Loucy (cell line): ENCODE measurements around the gene SNRNP70.

ENCODE experiments used
- H2AFZ ChIP-seq: fragments of 200-600 bp; sonication (generic); 2 replicates; pipeline ENCODE4 v1.6.0; 2016; ENCODE audit warnings: antibody characterized with exemption, mild to moderate bottlenecking, low read length, moderate library complexity
- H3F3A ChIP-seq: fragments of 200-600 bp; 2 replicates; pipeline ENCODE4 v1.6.0; 2016; ENCODE audit warnings: antibody characterized with exemption, low read depth, mild to moderate bottlenecking
- H3K27me3 ChIP-seq: fragments of 200-600 bp; sonication (generic); 2 replicates; pipeline ENCODE4 v1.6.1; 2014; ENCODE audit warnings: low read length, mild to moderate bottlenecking; ENCODE audit not compliant: insufficient read depth, poor library complexity, severe bottlenecking
- H3K36me3 ChIP-seq: fragments of 200-600 bp; sonication (generic); 2 replicates; pipeline ENCODE4 v1.6.1; 2016; ENCODE audit warnings: low read length; ENCODE audit not compliant: insufficient read depth
- H3K4me1 ChIP-seq: fragments of 200-600 bp; sonication (generic); 2 replicates; pipeline ENCODE4 v1.5.1; 2014; ENCODE audit warnings: low read length, mild to moderate bottlenecking; ENCODE audit not compliant: insufficient read depth, poor library complexity, severe bottlenecking
- H3K4me2 ChIP-seq: fragments of 200-600 bp; sonication (generic); 2 replicates; pipeline ENCODE4 v1.6.0; 2014; ENCODE audit warnings: antibody characterized with exemption, low read length, low read depth, mild to moderate bottlenecking; ENCODE audit not compliant: poor library complexity, severe bottlenecking
- H3K4me3 ChIP-seq: fragments of 200-600 bp; sonication (generic); 2 replicates; pipeline ENCODE4 v1.5.1; 2014; ENCODE audit warnings: low read length, mild to moderate bottlenecking, mixed read lengths; ENCODE audit not compliant: poor library complexity, severe bottlenecking
- H3K79me2 ChIP-seq: fragments of 200-600 bp; sonication (generic); 2 replicates; pipeline ENCODE4 v1.6.1; 2014; ENCODE audit warnings: low read length; ENCODE audit not compliant: insufficient read depth
- H3K9ac ChIP-seq: fragments of 200-600 bp; sonication (generic); 2 replicates; pipeline ENCODE4 v1.6.0; 2014; ENCODE audit warnings: mild to moderate bottlenecking, low read depth, low read length, moderate library complexity; ENCODE audit not compliant: poor library complexity, severe bottlenecking
- H3K9me2 ChIP-seq: fragments of 200-600 bp; sonication (generic); replicated peaks from 2 replicates; pipeline ENCODE4 v1.6.1; 2016; ENCODE audit warnings: low read depth, low read length, mixed read lengths
- H3K9me3 ChIP-seq: fragments of 200-600 bp; sonication (generic); 2 replicates; pipeline ENCODE4 v1.6.1; 2014; ENCODE audit warnings: mild to moderate bottlenecking, antibody characterized with exemption, low read length, low read depth; ENCODE audit not compliant: insufficient read depth
- H4K20me1 ChIP-seq: fragments of 200-600 bp; sonication (generic); 2 replicates; pipeline ENCODE4 v1.6.0; 2014; ENCODE audit warnings: antibody characterized with exemption, low read length, mild to moderate bottlenecking; ENCODE audit not compliant: insufficient read depth, poor library complexity, severe bottlenecking
- CTCF ChIP-seq: fragments of 200-600 bp; sonication (generic); conservative IDR thresholded peaks from 2 replicates; pipeline ENCODE4 v1.5.1; 2014; ENCODE audit warnings: mild to moderate bottlenecking, antibody characterized with exemption, low read length
- EZH2phosphoT487 ChIP-seq: fragments of 200-600 bp; IDR thresholded peaks from 2 replicates; pipeline ENCODE4 v1.6.1; 2018; ENCODE audit warnings: antibody characterized with exemption, mild to moderate bottlenecking, moderate library complexity, borderline replicate concordance

SNRNP70 gene

DNA sequence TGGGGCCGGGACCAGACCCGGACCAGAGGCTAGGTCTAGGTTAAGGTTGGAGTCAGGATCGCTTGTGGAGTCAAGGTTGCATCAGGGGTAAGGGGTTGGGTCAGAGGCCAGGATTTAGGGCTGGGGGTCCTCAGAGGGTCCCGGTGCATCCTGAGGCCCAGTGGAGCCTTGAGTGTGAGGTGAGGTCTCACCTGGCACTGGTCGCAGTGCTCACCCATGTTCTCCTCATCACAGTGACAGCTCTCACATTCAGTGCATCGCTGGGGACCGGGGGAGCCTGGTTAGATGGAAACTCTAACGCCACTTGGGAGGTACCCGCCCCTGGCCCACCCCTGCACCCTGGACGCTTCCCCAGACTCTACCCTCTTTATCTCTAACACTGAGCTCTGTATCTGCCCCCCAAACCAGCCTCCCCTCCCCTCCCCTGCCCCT, 66.9 kb downstream of the SNRNP70 start:
- Histone ChIP-seq H3K4me2 (no peak overlapping the region), H3K4me3 (no peak overlapping the region), H2AFZ (no peak overlapping the region), H4K20me1 (no peaks in the 10 kb centered on the region), H3K9me2 (no peaks in the 10 kb centered on the region), H3K36me3 (no peaks in the 10 kb centered on the region), H3K4me1 (peaks cover 15% of the 10 kb centered on the region), H3K79me2 (no peaks in the 10 kb centered on the region), H3K9ac (no peak overlapping the region), H3K27me3 (no peaks in the 10 kb centered on the region), H3K9me3 (no peaks in the 10 kb centered on the region), H3F3A (no peaks in the 10 kb centered on the region)
- TF ChIP-seq EZH2phosphoT487 = no peak
- no peak for TF ChIP-seq CTCF

- Histone ChIP-seq H4K20me1 (no peaks in the 10 kb centered on the region), H3K79me2 (no peaks in the 10 kb centered on the region), H3K9me3 (no peaks in the 10 kb centered on the region), H3F3A (no peaks in the 10 kb centered on the region), H3K4me2 (no peak overlapping the region), H3K4me1 (peaks cover 18% of the 10 kb centered on the region), H3K9me2 (no peaks in the 10 kb centered on the region), H3K9ac (no peak overlapping the region), H3K4me3 (no peak overlapping the region), H2AFZ (no peak overlapping the region), H3K36me3 (no peaks in the 10 kb centered on the region), H3K27me3 (no peaks in the 10 kb centered on the region)
- TF ChIP-seq EZH2phosphoT487 (no peak), CTCF (no peak)
Observed at GRCh38 chr19:49153167-49153809, 68.0 kb downstream of the SNRNP70 start.

DNA sequence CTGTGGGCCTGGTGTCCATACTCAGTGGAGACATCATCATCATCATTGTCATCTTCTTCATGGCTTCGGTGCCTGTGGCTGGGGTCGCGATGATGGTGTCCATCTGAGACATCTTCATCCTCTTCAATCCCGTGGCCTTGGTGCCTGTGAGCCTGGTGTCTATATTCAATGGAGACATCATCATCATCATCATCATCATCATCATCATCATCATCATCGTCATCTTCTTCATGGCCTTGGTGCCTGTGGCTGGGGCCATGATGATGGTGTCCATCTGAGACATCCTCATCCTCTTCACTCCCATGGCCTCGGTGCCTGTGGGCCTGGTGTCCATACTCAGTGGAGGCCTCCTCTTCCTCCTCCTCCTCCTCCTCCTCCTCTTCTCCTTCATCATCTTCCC, 69.0 kb downstream of the SNRNP70 start:
- Histone ChIP-seq H3K27me3 (no peaks in the 10 kb centered on the region), H3K4me3 (no peak overlapping the region), H3K9me2 (no peaks in the 10 kb centered on the region), H3K36me3 (no peaks in the 10 kb centered on the region), H3K79me2 (no peaks in the 10 kb centered on the region), H3K9me3 (no peaks in the 10 kb centered on the region), H2AFZ (no peak overlapping the region), H3F3A (no peaks in the 10 kb centered on the region), H3K4me1 (peaks cover 15% of the 10 kb centered on the region), H3K9ac (no peak overlapping the region), H3K4me2 (no peak overlapping the region), H4K20me1 (no peaks in the 10 kb centered on the region)
- TF ChIP-seq EZH2phosphoT487 = no peak
- TF ChIP-seq CTCF = no peak
